GM18502 (cell line): ENCODE data around the gene TEDC1.

ENCODE experiments used
- ATAC-seq: cut with Tn5 transposase; IDR thresholded peaks from one replicate; pipeline ENCODE4 v1.9.1; 2021; ENCODE audit warnings: mild to moderate bottlenecking; ENCODE audit not compliant: unreplicated experiment, poor library complexity

The TEDC1 gene

GRCh38 chr14:105456736-105457617, 34.1 kb upstream of the TEDC1 start:
- no peak for ATAC-seq

DNA sequence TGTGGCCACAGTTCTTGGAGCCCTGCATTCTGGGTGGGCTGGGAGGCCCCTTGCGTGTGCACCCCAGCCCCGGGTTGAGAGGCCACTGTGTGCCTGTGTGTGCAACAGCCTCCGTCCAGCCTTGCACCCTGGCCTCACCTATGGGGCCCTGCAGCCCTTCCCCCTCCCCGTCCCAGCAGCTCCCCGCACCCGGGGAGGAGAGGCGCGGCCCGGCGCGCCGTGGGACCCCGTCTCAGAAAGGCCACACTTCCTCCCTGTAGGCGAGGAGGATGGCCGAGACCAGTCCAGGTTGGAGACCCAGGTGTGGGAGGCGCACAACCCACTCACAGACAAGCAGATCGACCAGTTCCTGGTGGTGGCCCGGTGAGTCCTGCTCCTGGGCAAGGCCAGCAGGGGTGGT, 33.0 kb upstream of the TEDC1 start:
- no peak for ATAC-seq

- no peak for ATAC-seq
Measured at GRCh38 chr14:105458571-105458970, 32.5 kb upstream of the TEDC1 start.

GRCh38 chr14:105460116-105460515, 30.9 kb upstream of the TEDC1 start:
- no peak for ATAC-seq

DNA sequence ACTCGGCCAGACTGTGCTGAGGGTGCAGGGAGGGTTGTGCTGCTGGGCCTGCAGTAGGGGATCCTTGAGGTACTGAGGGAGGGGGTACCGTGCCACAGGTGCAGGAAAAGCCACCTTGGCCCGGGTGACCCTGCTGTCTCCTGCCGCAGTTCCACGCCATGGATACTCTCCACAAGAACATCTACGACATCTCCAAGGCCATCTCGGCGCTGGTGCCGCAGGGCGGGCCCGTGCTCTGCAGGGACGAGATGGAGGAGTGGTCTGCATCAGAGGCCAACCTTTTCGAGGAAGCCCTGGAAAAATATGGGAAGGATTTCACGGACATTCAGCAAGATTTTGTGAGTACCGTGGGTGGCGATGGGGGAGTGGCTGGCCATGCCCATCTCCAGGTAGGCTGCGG, 30.4 kb upstream of the TEDC1 start:
- ATAC-seq: no peak

GRCh38 chr14:105461903-105462302, 29.1 kb upstream of the TEDC1 start:
- ATAC-seq: no peak

DNA sequence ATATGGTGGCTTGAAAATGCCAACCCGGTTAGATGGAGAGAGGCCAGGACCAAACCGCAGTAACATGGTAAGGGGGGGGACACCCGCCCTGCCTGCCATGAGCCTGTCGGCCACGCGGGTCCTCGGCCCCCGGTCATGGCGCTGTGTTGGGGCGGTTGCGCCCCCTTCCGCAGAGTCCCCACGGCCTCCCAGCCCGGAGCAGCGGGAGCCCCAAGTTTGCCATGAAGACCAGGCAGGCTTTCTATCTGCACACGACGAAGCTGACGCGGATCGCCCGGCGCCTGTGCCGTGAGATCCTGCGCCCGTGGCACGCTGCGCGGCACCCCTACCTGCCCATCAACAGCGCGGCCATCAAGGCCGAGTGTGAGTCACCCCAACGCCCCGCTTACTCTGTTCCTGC, 26.5 kb upstream of the TEDC1 start:
- no peak for ATAC-seq

GRCh38 chr14:105465209-105466031, 25.6 kb upstream of the TEDC1 start:
- no peak for ATAC-seq

DNA sequence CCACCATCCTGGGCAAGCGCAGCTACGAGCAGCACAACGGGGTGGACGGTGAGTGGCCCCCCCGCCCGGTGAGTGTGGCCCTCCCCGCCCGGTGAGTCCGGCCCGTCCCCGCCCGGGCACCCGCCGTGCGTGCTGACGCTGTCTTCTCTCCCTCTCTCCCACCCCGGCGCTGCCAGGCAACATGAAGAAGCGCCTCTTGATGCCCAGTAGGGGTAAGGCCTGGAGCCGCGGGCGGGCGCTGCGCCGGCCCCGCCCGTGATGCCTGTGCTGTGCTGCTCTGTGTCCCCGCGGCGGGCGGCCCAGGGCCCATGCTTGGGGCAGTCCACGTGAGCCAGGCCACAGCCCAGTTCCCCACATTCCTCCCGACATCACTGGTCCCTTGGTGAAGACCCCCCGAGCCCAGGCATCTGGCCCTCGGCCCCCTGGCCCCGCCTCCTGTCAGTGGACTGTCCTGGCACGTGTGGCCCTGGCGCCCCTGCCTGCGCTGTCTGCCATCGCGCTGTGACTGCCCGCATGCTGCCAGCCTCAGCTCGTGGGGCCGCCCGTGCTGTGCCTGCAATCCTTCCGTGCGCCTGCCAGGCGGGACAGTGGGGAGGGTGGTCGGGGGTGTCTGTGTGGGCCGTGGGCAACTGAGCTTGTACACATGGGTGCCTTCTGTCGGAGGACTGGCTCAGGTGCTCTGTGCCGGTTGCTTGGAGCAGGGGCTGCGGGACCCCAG, 24.4 kb upstream of the TEDC1 start:
- ATAC-seq: no peak

DNA sequence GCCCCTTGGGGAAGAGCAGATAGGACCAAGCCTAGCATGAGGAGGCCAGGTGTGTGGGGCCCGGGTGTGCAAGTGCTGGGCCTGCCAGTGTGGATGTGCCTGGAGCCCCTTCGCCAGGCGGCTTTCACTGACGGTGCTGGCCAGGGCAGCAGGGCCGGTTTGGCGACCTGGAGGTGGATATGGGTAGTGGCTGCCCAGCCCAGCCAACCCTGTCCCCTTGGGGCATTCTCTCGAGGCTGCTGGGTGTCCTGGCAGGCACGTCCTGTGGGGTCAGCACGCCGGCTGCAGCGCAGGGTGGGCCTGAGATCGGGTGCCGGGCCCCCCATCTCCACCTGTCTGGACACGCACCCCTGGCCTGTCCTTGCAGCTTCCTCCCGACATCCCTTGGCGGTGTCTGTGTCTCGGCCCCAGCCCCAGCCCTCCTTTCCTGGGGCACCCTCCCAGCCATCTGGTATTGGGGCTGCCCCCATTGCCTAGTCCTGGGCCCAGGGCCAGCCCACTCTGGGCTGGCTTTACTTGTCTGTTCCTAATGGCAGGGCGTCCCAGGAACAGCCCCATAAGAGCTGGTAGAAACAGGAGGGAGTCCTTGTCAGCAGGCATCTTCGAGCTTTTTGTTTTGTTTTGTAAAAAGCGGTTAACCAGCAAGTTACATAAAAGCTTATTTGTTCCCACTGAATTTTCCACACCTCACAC, 23.7 kb upstream of the TEDC1 start:
- ATAC-seq: no peak

DNA sequence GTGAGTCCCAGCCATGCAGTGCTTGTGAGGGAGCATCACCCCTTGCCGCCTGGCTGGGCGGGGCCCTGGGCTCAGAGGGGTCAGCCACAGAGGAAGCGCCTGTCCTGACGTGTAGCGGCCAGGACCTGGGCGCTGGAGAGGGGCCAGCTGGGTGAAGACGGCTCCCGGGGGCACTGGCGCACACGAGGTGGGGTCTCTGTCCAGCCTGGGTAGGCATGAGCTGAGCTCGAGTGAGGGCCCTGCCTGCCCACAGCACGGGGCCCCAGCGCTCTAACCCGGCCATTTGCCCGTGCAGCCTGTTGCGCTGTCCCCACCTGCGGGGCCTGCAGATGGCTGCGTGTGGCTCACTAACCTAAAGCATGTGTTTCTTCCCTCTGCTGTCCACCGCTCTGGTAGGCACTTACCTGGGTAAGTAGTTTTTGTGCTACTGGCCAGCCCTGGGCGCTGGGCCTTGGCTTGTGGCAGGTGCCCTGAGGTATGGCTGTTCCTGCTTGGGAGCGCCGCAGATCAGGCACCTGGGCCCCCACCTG, 23.0 kb upstream of the TEDC1 start:
- no peak for ATAC-seq

DNA sequence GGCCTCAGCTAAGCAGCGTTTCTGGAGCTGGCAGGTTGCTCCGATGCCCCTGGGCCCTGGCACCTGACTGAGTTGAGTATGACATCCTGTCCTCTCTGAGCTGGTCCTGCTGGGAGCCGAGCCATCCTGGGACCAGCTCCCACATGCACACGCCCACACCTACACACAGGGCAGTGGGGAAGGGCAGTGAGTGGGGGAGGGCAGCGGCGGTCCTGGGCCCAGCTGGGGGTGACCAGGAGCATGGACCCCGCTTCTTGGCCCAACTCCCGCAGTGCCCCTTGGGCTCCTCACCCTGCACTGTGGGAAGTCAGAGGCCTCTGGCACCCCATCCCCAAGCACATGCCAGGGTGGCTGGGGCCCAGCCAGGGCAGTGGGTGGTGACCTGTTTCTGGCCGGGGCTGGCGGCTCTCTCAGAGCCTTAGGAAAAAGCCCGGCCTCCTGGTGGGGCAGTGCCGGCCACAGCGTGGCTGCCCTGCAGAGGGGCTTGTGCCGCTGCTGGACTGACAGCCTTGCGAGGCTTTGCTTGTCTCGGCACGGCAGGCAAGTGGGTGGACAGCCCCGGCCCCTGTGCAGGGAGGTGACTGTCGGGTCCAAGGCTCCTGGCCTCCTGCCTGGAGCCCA, 22.3 kb upstream of the TEDC1 start:
- ATAC-seq: no peak

GRCh38 chr14:105469456-105470349, 21.3 kb upstream of the TEDC1 start:
- ATAC-seq: no peak

GRCh38 chr14:105470350-105471296, 20.4 kb upstream of the TEDC1 start:
- ATAC-seq: no peak

DNA sequence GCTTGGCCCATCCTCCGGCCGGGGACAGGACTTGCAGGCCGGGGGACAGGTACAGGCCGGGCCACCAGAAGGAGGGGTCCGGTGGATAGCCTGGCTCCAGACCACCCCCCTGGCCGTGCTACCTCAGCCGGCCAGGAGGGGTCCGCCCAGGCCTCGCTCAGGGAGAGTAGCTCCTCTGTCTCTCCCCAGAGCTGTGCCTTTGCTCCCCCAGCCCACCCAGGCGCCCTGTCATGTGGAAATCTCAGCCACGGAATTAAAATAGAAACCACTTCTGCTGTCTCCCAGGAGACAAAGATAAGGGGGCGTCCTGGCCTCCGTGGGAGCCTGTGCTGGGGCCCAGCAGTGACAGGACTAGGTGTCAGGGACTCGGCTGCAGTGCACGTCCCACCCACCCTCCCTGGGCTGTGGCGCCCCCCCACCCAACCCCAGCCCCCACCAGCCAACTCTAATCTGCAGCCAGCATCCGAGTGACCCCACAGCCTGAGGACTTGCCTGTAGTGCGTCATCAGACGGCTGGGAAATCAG, 19.7 kb upstream of the TEDC1 start:
- no peak for ATAC-seq

- ATAC-seq: no peak
Measured at GRCh38 chr14:105471823-105472485, 19.1 kb upstream of the TEDC1 start.

GRCh38 chr14:105472486-105472991, 18.5 kb upstream of the TEDC1 start:
- ATAC-seq: no peak
